GM21723 (cell line): ENCODE results near the gene SEMA6A.

ENCODE experiments used
- ATAC-seq: cut with Tn5 transposase; IDR thresholded peaks from one replicate; pipeline ENCODE4 v1.9.1; 2021; ENCODE audit warnings: mild to moderate bottlenecking, moderate library complexity; ENCODE audit not compliant: unreplicated experiment

SEMA6A gene

DNA sequence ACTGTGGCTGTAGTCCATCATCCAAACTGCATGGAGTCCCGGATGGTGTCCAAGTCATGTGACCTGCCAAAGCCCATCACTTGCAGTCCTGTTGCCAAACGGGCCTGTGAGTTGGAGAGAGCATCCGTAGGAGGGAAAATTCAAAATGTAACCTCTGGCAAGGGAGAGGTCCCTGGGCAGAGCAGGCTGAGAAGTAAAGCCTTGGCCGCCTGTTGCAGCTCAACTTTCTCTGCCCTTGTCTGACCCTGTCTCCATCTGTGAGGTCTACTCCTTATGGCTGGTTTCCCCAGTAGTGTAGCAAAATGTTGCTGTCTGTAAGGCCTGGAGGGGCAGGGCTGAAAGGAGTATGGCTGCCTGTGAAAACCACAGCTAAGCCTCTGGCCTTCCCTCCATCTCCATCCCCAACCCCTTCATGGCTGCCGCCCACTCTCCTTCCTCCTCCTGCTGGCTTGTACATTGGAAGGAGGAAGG lies 163.5 kb downstream of the SEMA6A start:
- ATAC-seq, result no peak

DNA sequence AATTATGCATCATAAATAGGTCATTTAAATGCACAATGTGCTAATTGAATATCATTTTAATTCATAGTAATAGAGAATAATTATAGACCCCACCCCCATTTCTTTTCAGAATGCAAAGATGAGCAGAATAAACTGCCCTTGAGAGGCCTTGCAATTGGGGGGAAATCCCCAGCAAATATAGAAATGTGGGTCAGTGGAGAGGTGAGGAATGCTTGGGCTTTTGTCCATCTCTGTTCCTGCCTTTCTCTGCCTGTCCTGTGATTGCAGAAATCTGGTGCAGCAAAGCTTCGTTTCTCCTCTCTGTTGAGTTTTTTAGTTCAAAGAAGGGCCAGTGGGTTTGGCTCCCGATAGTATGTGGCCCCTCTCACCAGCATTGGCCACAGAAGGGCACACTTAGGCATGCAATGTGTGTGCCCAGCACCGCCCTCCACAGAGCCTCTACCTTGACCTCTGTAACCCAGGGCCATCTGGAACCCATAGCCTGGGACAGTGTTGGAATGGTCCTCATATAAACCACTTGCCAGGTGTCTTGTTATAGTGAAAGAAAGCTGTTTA lies 164.2 kb downstream of the SEMA6A start:
- ATAC-seq, result no peak

DNA sequence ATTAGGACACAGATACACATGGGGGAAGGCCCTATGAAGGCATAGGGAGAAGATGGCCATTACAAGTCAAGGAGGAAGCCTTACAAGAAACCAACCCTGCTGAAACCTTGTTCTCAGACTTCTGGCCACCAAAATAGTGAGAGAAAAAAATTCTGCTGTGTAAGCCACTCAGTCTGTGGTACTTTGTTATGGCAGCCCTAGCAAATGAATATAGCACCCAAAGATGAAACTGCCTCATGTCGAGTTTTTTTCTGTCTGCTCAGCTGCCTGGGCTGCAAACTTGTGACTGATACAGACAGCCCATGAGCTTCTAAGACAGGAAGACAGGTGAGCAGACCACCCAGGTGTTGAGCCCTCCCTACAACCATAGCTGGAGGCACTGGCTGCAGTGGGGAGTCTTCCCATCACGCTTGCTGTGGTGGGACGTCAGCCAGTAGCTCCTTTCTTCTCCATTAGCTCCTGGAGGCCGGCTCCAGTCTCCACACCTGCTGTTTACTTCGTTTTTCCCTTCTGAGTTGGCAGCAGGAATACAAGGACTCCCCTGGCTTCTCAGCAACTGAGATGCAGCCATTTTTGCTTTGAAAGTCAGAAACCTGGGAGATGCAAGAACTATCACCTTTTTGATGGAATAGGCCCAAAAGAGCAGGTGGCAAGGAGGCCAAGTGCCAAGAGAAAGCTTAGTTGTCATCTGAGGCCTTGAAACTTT lies 164.9 kb downstream of the SEMA6A start:
- ATAC-seq, result no peak

DNA sequence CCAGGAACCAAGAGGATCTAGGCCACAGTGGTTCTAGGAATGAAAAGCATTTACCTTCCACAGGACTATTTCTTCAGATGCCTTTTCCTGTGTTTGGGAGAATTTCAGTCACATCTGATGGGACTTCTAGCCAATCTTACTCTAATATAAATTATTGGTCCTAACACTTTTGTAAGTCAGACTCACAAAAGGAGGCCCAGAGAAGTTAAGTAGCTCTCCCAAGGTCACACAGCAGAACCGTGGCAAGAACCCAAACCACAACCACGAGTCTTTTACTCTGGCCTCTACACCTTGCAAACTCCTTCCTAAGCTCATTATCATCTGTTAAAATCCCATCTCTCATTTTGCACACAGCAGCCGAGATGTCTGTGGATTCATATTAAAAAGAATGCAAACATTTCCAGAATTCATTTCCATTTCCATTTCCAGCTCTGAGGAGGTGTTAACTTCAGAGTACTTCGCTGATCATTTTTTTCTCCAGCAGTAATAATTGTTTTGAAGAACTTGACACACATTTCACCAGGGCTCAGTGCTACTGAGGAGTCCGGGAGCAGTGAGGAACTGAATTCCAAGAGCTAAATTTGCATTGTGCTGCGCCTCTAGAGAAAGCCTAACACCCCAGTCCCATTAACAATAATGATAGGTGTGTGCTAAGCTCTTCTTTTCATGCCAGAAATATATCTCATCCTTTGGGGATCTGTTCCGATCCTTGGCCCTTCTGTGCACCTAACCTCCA lies 168.1 kb downstream of the SEMA6A start:
- ATAC-seq, result no peak

- no peak for ATAC-seq
Observed at GRCh38 chr5:116404792-116405191, 169.8 kb downstream of the SEMA6A start.

- no peak for ATAC-seq
Observed at GRCh38 chr5:116404016-116404415, 170.6 kb downstream of the SEMA6A start.

GRCh38 chr5:116402235-116402634 lies 172.4 kb downstream of the SEMA6A start:
- no peak for ATAC-seq

DNA sequence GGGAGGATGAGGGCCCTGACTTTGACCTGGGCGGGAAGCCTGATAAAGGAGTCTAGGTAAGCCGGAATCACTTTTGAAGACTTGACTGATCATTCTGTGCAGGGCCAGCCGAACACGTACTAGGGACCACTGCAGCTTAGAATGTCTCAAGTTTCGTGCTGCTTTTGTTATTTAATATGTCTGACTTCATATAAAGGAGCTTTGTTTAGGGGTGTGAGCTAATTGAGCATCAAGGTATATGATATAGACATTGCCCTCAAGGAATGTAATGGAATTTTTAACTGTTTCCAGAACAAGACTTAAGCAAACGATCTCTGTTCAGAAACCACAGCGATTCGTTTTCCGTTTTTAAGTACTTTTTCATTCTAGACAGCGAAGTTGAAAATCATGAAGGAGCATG lies 173.0 kb downstream of the SEMA6A start:
- ATAC-seq, result no peak

DNA sequence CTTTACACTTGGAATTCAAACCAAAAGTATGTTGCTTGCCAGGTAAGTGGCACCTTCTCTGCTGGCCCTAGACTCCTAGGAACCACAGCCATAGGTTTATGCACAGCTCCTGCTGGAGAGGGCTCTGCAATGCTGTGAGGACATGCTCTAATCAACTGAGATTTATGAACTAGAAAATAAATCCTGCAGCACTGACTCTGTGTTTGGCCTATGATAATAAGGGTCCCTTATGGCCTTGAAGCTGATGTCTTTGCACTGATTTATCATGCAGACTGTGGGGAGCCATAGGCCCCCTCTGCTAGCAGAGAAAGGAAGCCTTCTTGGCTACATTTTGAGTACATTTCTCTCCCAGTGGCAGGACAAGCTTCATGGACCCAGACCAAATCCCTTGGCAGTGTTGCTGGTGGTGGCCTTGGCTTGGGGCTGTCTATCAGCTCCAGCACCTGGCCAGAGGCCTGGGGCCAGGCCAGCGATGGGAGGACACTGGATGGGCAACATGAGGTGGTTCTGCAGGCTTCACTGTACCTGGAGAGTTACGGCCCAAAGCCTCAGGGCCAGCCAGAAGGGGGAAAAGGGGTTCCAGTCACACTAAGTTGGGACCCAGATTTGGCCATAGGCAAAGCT lies 178.0 kb downstream of the SEMA6A start:
- no peak for ATAC-seq

DNA sequence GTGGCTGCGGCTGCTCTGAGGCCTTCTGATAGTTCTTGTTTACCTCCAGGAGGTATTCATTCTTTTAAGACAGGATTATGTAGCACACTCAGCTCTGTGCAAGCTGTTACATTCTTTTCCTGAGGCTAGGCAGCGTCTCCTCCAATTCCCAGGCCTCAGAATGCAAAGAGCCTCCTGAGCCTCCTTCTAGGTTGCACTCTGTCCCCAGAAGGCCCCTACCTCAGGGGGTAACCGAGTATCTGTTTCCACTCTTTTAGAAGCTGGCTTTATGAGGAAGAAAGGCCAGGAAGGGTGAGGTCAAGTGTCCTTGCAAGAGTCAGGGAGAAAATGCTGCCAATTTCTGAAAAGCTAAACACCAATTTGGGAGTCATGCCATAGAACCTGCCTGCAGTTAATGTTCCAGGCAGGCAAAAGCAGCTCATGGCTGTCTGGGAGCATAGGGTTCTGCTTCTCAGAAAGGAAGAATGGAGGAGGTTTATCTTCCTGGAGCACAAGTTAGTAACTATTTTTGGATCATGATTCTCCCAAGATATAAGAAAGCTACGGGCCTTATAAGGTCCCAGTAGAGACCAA lies 178.9 kb downstream of the SEMA6A start:
- ATAC-seq, result no peak

- ATAC-seq, result no peak
Observed at GRCh38 chr5:116395226-116395625, 179.4 kb downstream of the SEMA6A start.

DNA sequence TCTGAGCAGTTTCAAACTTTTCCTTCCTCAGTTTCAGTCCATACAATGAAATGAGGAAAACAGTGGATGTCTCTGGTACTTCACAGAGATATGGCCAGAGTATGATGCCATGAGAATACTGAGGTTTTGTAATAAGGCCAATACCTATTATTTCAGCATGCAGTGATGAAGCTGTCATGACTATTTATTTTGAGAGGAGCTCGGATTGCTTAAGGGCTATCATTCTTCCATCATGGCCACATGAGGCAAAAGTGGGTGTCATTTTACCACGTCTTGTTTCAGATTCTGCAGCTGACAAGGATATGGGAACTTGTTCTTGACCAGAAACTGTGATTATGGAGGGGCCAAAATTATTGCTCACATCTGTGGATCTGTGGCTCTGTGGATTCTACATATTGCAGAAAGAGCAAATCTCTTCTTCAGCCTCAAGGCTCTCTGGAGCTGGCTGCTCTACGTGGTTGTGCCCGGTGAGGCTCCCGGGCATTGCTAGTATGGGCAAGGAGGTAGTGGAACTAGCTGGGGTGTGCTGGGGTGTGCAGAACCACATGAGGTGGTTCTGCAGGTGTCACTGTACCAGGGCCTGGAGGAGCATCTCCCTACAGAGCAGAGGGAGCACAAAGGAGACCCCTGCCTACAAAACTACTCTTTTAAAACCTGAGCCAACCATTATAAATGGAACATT lies 180.3 kb downstream of the SEMA6A start:
- no peak for ATAC-seq
